Upper lobe of right lung (tissue), 1 donor: Measurements from ENCODE around the gene WWOX. TPM values are rescaled to one million over a fixed set of nuclear protein-coding genes. Genes with fewer than 3 reads are reported as not detected.

ENCODE experiments used
- ATAC-seq: fragments of 200-7000 bp; cut with Tn5 transposase; one replicate; pipeline ENCODE4 v1.9.1; 2020; ENCODE audit warnings: mild to moderate bottlenecking, moderate library complexity
- DNase-seq: peaks from one replicate; pipeline ENCODE4 v3.0.0-alpha.2; 2020
- H3K27ac ChIP-seq: fragments of 200-600 bp; one replicate; pipeline ENCODE4 v1.8.0; 2022
- H3K27me3 ChIP-seq: fragments of 200-600 bp; one replicate; pipeline ENCODE4 v1.8.0; 2022; ENCODE audit warnings: mild to moderate bottlenecking
- H3K36me3 ChIP-seq: fragments of 200-600 bp; one replicate; pipeline ENCODE4 v1.8.0; 2022
- H3K4me1 ChIP-seq: fragments of 200-600 bp; one replicate; pipeline ENCODE4 v1.8.0; 2022
- H3K4me3 ChIP-seq: fragments of 200-600 bp; one replicate; pipeline ENCODE4 v1.8.0; 2022; ENCODE audit warnings: mild to moderate bottlenecking
- H3K9me3 ChIP-seq: fragments of 200-600 bp; one replicate; pipeline ENCODE4 v1.8.0; 2022
- CTCF ChIP-seq: fragments of 200-600 bp; IDR thresholded peaks from one replicate; pipeline ENCODE4 v1.8.0; 2022; ENCODE audit warnings: antibody characterized with exemption
- intact Hi-C: fragments of 100-400 bp; cut with DNase I; formaldehyde crosslinking; loops from one replicate; pipeline ENCODE4 v1.11.0; 2022
- total RNA-seq: library from RNA; stranded (reverse); fragmentation: NEBNext Ultra II Directional; extraction: Animal tissue kit (Norgen Biotek cat#: 25700); gene quantifications from one replicate; pipeline ENCODE4 v1.2.1, GENCODE V29; 2021
- donor health status: DM: no; HTN: yes; CAD: no; lungs with severe emphysema.

Gene WWOX
- total RNA-seq, 1 donor from 2014 or later = 17.0 TPM

- peak overlapping the region; percentile 85 for H3K27ac ChIP-seq
- H3K9me3 ChIP-seq = no peaks in the 10 kb centered on the region
- peak overlapping the region; percentile 74 for H3K4me3 ChIP-seq
- intact Hi-C loops = no loop called here
- no peak for DNase-seq
- peaks cover 8% of the 10 kb centered on the region for H3K27me3 ChIP-seq
- no peak for ATAC-seq
- H3K4me1 ChIP-seq = peaks cover 12% of the 10 kb centered on the region
- TF ChIP-seq CTCF = no peak
- no peaks in the 10 kb centered on the region for H3K36me3 ChIP-seq
Measured at GRCh38 chr16:78098595-78099270, 721 bp upstream of the WWOX start.

GRCh38 chr16:78100112-78100467 is 636 bp downstream of the WWOX start:
- Histone ChIP-seq H3K36me3 (no peaks in the 10 kb centered on the region), H3K9me3 (no peaks in the 10 kb centered on the region), H3K27me3 (no peaks in the 10 kb centered on the region), H3K27ac (peak overlapping the region; percentile 85), H3K4me3 (peak overlapping the region; percentile 74), H3K4me1 (peaks cover 12% of the 10 kb centered on the region)
- intact Hi-C loops = no loop called here
- ATAC-seq = no peak
- DNase-seq = no peak
- TF ChIP-seq CTCF = peak; percentile 88

- ATAC-seq = no peak
- DNase-seq = no peak
- Histone ChIP-seq H3K27me3 (no peaks in the 10 kb centered on the region), H3K4me1 (peaks cover 12% of the 10 kb centered on the region), H3K27ac (no peak overlapping the region), H3K4me3 (no peak overlapping the region), H3K36me3 (no peaks in the 10 kb centered on the region), H3K9me3 (no peaks in the 10 kb centered on the region)
- TF ChIP-seq CTCF = no peak
- intact Hi-C loops = no loop called here
Measured at GRCh38 chr16:78102122-78102660, 2.7 kb downstream of the WWOX start.

GRCh38 chr16:78102865-78103264 is 3.4 kb downstream of the WWOX start:
- Histone ChIP-seq H3K36me3 (no peaks in the 10 kb centered on the region), H3K27me3 (no peaks in the 10 kb centered on the region), H3K9me3 (no peaks in the 10 kb centered on the region), H3K27ac (no peak overlapping the region), H3K4me3 (no peak overlapping the region), H3K4me1 (peaks cover 12% of the 10 kb centered on the region)
- DNase-seq = no peak
- intact Hi-C loops = no loop called here
- no peak for TF ChIP-seq CTCF
- ATAC-seq = no peak

GRCh38 chr16:78105517-78105916 is 6.1 kb downstream of the WWOX start:
- no peak for ATAC-seq
- intact Hi-C loops = no loop called here

More at GRCh38 chr16:78105517-78105916, 6.1 kb downstream of the WWOX start:
- no peak overlapping the region for H3K27ac ChIP-seq
- H3K4me1 ChIP-seq = peaks cover 2% of the 10 kb centered on the region
- peaks cover 11% of the 10 kb centered on the region for H3K36me3 ChIP-seq
- no peaks in the 10 kb centered on the region for H3K27me3 ChIP-seq
- DNase-seq = no peak
- H3K4me3 ChIP-seq = no peak overlapping the region
- no peaks in the 10 kb centered on the region for H3K9me3 ChIP-seq
- no peak for TF ChIP-seq CTCF
